DMS114 treated with DMSO at 0.1 percent for 48 hours (cell line): Measurements from ENCODE around the gene CBX1.

ENCODE experiments used
- DNase-seq: peaks from one replicate; lab custom pipeline; 2025; ENCODE audit not compliant: unreplicated experiment; lab: John Stamatoyannopoulos, UW

CBX1 gene

GRCh38 chr17:48101012-48101720, at the start of gene CBX1:
Gene CBX1 (minus strand): TSS chr17:48101478. CDS start chr17:48077004, 24,474 bp downstream.
- peak; percentile 82 for DNase-seq

- no peak for DNase-seq
Measured at GRCh38 chr17:48150597-48151001, 49.3 kb upstream of the CBX1 start.

- DNase-seq: no peak
Measured at GRCh38 chr17:48149787-48150463, 48.6 kb upstream of the CBX1 start.

GRCh38 chr17:48148854-48149786, 47.8 kb upstream of the CBX1 start:
- DNase-seq: no peak

GRCh38 chr17:48148029-48148770, 46.9 kb upstream of the CBX1 start:
- no peak for DNase-seq

GRCh38 chr17:48144976-48145798, 43.9 kb upstream of the CBX1 start:
- no peak for DNase-seq

GRCh38 chr17:48144231-48144630, 43.0 kb upstream of the CBX1 start:
- DNase-seq: no peak

- no peak for DNase-seq
Measured at GRCh38 chr17:48143629-48144028, 42.4 kb upstream of the CBX1 start.

GRCh38 chr17:48139944-48140343, 38.7 kb upstream of the CBX1 start:
- no peak for DNase-seq

GRCh38 chr17:48137656-48138055, 36.4 kb upstream of the CBX1 start:
- no peak for DNase-seq

GRCh38 chr17:48134912-48135480, 33.7 kb upstream of the CBX1 start:
- no peak for DNase-seq

- DNase-seq: no peak
Measured at GRCh38 chr17:48132385-48132784, 31.1 kb upstream of the CBX1 start.

GRCh38 chr17:48131216-48131824, 30.0 kb upstream of the CBX1 start:
- DNase-seq: peak; percentile 54

- no peak for DNase-seq
Measured at GRCh38 chr17:48129981-48130380, 28.7 kb upstream of the CBX1 start.

GRCh38 chr17:48128400-48128799, 27.1 kb upstream of the CBX1 start:
- no peak for DNase-seq

- DNase-seq: no peak
Measured at GRCh38 chr17:48127371-48128051, 26.2 kb upstream of the CBX1 start.

GRCh38 chr17:48126532-48126850, 25.2 kb upstream of the CBX1 start:
- no peak for DNase-seq

- DNase-seq: no peak
Measured at GRCh38 chr17:48125829-48126531, 24.7 kb upstream of the CBX1 start.
